Measurements from ENCODE around the gene ZNF532. TPM values are rescaled to one million over a fixed set of nuclear protein-coding genes. Genes with fewer than 3 reads are reported as not detected.

Gene ZNF532
- total RNA-seq, 4 donors from 2014 or later, result 16.2 to 26.9 (median 22.7) TPM

- no peak for DNase-seq
- Histone ChIP-seq H3K9me3 (no peaks in the 10 kb centered on the region), H3K27me3 (no peaks in the 10 kb centered on the region), H3K27ac (no peak overlapping the region), H3K4me1 (peaks cover 0 to 10% (median 2%) of the 10 kb centered on the region in 4 donors), H3K36me3 (no peaks in the 10 kb centered on the region), H3K4me3 (no peak overlapping the region)
- intact Hi-C loops (cut with DNase I; ENCODE audit: low total_unique reads), result loop anchor here (10.0 kb wide), 1 partner anchor 176 kb away; no protein-coding TSS in a partner anchor
- WGBS, 2 donors (ENCODE audit: low coverage in 1 of 2), result 90% methylated on average over 1 of the region's 1 CpG; no CpG with 5 or more reads in 1 of the 2 donors
- no peak for TF ChIP-seq POLR2AphosphoS5 (IDR thresholded peaks at IDR 0.05)
- TF ChIP-seq, protein P1, sequence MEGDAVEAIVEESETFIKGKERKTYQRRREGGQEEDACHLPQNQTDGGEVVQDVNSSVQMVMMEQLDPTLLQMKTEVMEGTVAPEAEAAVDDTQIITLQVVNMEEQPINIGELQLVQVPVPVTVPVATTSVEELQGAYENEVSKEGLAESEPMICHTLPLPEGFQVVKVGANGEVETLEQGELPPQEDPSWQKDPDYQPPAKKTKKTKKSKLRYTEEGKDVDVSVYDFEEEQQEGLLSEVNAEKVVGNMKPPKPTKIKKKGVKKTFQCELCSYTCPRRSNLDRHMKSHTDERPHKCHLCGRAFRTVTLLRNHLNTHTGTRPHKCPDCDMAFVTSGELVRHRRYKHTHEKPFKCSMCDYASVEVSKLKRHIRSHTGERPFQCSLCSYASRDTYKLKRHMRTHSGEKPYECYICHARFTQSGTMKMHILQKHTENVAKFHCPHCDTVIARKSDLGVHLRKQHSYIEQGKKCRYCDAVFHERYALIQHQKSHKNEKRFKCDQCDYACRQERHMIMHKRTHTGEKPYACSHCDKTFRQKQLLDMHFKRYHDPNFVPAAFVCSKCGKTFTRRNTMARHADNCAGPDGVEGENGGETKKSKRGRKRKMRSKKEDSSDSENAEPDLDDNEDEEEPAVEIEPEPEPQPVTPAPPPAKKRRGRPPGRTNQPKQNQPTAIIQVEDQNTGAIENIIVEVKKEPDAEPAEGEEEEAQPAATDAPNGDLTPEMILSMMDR (IDR thresholded peaks at IDR 0.05), result no peak
- no peak for TF ChIP-seq POLR2A (IDR thresholded peaks at IDR 0.05)
- no peak for TF ChIP-seq EP300 (IDR thresholded peaks at IDR 0.05; ENCODE audit: low read depth)
- in situ Hi-C loops (cut with MboI; ENCODE audit: low pct_ligation_motif_present in 1 of 4, low pct_unique_long_range_greater_than_20kb in 1 of 4, low sequenced_read_pairs in 3 of 4), result no loop called here
Measured at GRCh38 chr18:58960508-58960907, 95.8 kb downstream of the ZNF532 start.

DNA sequence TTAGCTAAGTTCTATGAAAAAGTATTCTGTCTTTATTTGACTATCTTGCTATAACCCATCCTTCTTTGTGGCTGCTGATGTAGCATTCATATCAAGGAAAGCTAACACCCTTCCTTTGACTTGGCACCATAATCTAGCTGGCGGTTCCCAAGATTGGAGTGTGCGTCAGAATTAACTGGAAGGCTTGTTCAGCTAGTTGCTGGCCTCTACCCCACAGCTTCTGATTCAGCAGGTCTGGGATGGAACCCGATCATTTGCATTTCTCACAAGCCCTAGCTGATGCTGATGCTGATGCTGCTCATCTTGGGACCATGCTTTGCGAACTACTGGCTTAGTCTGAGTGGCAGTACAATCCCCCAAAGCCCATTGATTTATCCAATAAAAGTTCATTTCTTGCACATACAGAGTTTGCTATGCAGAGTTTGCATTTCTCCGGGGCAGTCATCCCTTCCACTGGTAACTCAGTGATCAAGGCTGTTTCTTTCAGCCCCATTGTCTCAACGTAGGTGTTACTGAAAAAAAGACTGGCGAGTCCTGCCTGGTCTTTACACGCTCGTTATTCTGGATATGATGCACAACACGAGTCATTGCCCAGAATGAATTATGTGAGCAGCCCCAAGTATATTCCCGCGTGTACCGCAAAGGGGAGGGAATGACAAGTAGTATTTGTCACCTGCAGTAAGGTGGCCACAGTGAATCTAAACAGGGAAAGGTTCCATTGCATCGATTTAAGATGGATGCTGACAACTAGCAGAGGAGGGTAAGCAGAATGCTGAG lies 96.5 kb downstream of the ZNF532 start:
- Histone ChIP-seq H3K27ac (no peak overlapping the region), H3K4me1 (peaks cover 0 to 17% (median 6%) of the 10 kb centered on the region in 4 donors), H3K27me3 (no peaks in the 10 kb centered on the region), H3K36me3 (no peaks in the 10 kb centered on the region), H3K9me3 (no peaks in the 10 kb centered on the region), H3K4me3 (no peak overlapping the region)
- WGBS, 2 donors (ENCODE audit: low coverage in 1 of 2), result 86% methylated on average over 12 to 14 of the region's 14 CpGs
- TF ChIP-seq POLR2AphosphoS5 (IDR thresholded peaks at IDR 0.05), result no peak
- TF ChIP-seq, protein P1 (IDR thresholded peaks at IDR 0.05), result no peak
- TF ChIP-seq EP300 (IDR thresholded peaks at IDR 0.05; ENCODE audit: low read depth), result no peak
- TF ChIP-seq POLR2A (IDR thresholded peaks at IDR 0.05), result no peak
- no peak for DNase-seq
- intact Hi-C loops (cut with DNase I; ENCODE audit: low total_unique reads) (loop anchor here (10.0 kb wide), 1 partner anchor 176 kb away; no protein-coding TSS in a partner anchor), in situ Hi-C loops (cut with MboI; ENCODE audit: low pct_ligation_motif_present in 1 of 4, low pct_unique_long_range_greater_than_20kb in 1 of 4, low sequenced_read_pairs in 3 of 4) (no loop called here)

DNA sequence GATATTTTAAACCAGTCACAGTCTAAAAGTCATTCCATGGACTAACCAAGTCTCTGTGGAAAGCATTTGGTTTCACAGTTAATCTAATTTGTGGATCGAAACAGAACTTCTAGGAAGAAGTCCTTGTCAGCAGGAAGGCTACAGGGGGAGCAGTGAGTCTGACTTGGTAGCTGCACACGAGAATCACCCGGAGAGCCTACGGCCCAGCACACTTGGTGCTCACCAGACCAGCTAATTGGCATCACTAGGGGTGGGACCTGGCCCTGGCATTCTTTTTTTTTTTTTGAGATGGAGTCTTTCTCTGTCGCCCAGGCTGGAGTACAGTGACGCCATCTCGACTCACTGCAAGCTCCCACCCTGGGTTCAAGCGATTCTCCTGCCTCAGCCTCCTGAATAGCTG lies 97.7 kb downstream of the ZNF532 start:
- intact Hi-C loops (cut with DNase I; ENCODE audit: low total_unique reads), result loop anchor here (10.0 kb wide), 1 partner anchor 178 kb away; no protein-coding TSS in a partner anchor
- no peak overlapping the region for H3K27ac ChIP-seq
- no peak for DNase-seq
- 91% methylated on average over 8 of the region's 8 CpGs; no CpG with 5 or more reads in 1 of the 2 donors for WGBS, 2 donors (ENCODE audit: low coverage in 1 of 2)
- in situ Hi-C loops (cut with MboI; ENCODE audit: low pct_ligation_motif_present in 1 of 4, low pct_unique_long_range_greater_than_20kb in 1 of 4, low sequenced_read_pairs in 3 of 4), result no loop called here
- no peaks in the 10 kb centered on the region for H3K27me3 ChIP-seq
- TF ChIP-seq EP300 (IDR thresholded peaks at IDR 0.05; ENCODE audit: low read depth) (no peak), POLR2AphosphoS5 (IDR thresholded peaks at IDR 0.05) (no peak), POLR2A (IDR thresholded peaks at IDR 0.05) (no peak)
- TF ChIP-seq, protein P1 (IDR thresholded peaks at IDR 0.05), result no peak
- H3K4me1 ChIP-seq, result peaks cover 6 to 25% (median 13%) of the 10 kb centered on the region in 4 donors
- no peak overlapping the region for H3K4me3 ChIP-seq
- H3K9me3 ChIP-seq, result no peaks in the 10 kb centered on the region
- no peaks in the 10 kb centered on the region for H3K36me3 ChIP-seq

DNA sequence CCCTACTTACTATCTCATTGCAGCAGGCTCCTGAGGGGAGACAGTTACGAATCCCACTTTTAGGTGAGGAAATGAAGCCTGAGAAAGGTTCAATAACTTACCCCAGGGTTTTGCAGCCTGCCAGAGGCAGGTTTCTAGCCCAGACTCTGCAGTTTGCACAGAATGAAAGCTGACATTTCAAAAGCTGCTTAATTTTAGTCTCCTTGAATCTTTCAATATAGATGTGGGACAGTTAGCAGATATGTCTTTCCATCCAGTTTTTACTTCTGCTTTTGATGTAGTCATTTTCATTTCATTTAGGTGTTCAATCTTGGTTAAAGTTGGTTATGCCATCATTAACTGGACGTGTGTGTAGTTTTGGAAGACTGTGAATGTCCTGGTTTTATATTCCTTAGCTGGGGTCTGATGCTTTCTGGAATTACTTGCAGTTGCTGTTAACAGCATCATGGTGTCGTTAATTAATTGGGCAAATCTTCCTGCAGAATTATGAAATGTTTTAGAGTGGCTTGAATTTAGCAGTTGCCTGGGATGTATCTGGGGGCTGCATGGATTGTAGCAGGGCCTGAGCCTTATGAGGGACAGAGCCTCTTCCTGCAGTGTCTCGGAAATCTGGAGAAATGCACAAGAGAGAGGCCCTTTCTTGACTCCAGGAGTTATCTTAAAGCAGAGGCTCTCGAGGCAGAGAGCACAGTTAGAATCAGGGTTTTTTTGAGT lies 100.8 kb downstream of the ZNF532 start:
- Histone ChIP-seq H3K9me3 (no peaks in the 10 kb centered on the region), H3K27ac (peak overlapping the region; percentile 51 to 62 (median 54)), H3K4me1 (peaks cover 8 to 37% (median 20%) of the 10 kb centered on the region in 4 donors), H3K36me3 (no peaks in the 10 kb centered on the region), H3K27me3 (no peaks in the 10 kb centered on the region), H3K4me3 (no peak overlapping the region)
- 61 to 87% methylated on average over 3 to 5 of the region's 5 CpGs for WGBS, 2 donors (ENCODE audit: low coverage in 1 of 2)
- in situ Hi-C loops (cut with MboI; ENCODE audit: low pct_ligation_motif_present in 1 of 4, low pct_unique_long_range_greater_than_20kb in 1 of 4, low sequenced_read_pairs in 3 of 4) (no loop called here), intact Hi-C loops (cut with DNase I; ENCODE audit: low total_unique reads) (loop anchor here (10.0 kb wide), 1 partner anchor 181 kb away; no protein-coding TSS in a partner anchor)
- TF ChIP-seq POLR2A (IDR thresholded peaks at IDR 0.05), result no peak
- TF ChIP-seq POLR2AphosphoS5 (IDR thresholded peaks at IDR 0.05), result no peak
- TF ChIP-seq EP300 (IDR thresholded peaks at IDR 0.05; ENCODE audit: low read depth), result no peak
- TF ChIP-seq, protein P1 (IDR thresholded peaks at IDR 0.05), result no peak
- DNase-seq, result no peak
